Left lung (tissue), 10 donors: ENCODE measurements around the gene TFAP2B. TPM values are rescaled to one million over a fixed set of nuclear protein-coding genes. Genes with fewer than 3 reads are reported as not detected.

ENCODE experiments used
- ATAC-seq: fragments of 200-7000 bp; cut with Tn5 transposase; one replicate; pipeline ENCODE4 v1.9.1; 2020; ENCODE audit warnings: moderate library complexity
- DNase-seq, 4 donors: peaks; one replicate each; pipeline ENCODE4 v3.0.0-alpha.2; 2013 to 2020
- H3K27ac ChIP-seq, 2 donors: fragments of 200-600 bp; sonication (generic) in 1 of 2; one replicate each; pipeline versions ENCODE4 v1.5.0 to v1.8.0; 2020 to 2021
- H3K27me3 ChIP-seq, 2 donors: fragments of 200-600 bp; sonication (generic) in 1 of 2; one replicate each; pipeline versions ENCODE4 v1.5.0 to v1.8.0; 2020 to 2021
- H3K36me3 ChIP-seq, 2 donors: fragments of 200-600 bp; sonication (generic) in 1 of 2; one replicate each; pipeline versions ENCODE4 v1.5.0 to v1.8.0; 2020 to 2021
- H3K4me1 ChIP-seq, 2 donors: fragments of 200-600 bp; one replicate each; pipeline ENCODE4 v1.8.0; 2021
- H3K4me3 ChIP-seq, 2 donors: fragments of 200-600 bp; sonication (generic) in 1 of 2; one replicate each; pipeline versions ENCODE4 v1.5.0 to v1.8.0; 2020 to 2021; ENCODE audit warnings: mild to moderate bottlenecking in 1 of 2
- H3K9me3 ChIP-seq, 2 donors: fragments of 200-600 bp; sonication (generic) in 1 of 2; one replicate each; pipeline versions ENCODE4 v1.5.0 to v1.8.0; 2020 to 2021
- intact Hi-C, 2 donors: fragments of 100-400 bp; cut with DNase I; formaldehyde crosslinking; loops; one replicate each; pipeline versions ENCODE4 v1.11.2 to v1.14.2; 2022
- polyA plus RNA-seq, 6 donors: library from polyadenylated mRNA; unstranded; fragments of 120-200 nt; gene quantifications; one replicate each; pipeline ENCODE4 v1.2.1, GENCODE V29; 2013; ENCODE audit not compliant: insufficient read length in 6 of 6
- total RNA-seq, 2 donors: library from RNA; stranded (reverse); fragmentation: NEBNext Ultra II Directional; extraction: Animal tissue kit (Norgen Biotek cat#: 25700); gene quantifications; one replicate each; pipeline ENCODE4 v1.2.1, GENCODE V29; 2021
- TF ChIP-seq, protein P1 (sequence below), 2 donors: fragments of 200-600 bp; sonication (generic) in 1 of 2; IDR thresholded peaks; one replicate each; pipeline versions ENCODE4 v1.5.0 to v1.8.0; 2021; ENCODE audit warnings: antibody characterized with exemption in 2 of 2
- donor health status: DM: no; HTN: yes; CAD: no.
- donor health status: DM: no; HTN: no; CAD: no.

Gene TFAP2B
- total and polyA plus RNA-seq, 8 donors = 0.04 to 0.82 (median 0.08) TPM; not detected in 4

DNA sequence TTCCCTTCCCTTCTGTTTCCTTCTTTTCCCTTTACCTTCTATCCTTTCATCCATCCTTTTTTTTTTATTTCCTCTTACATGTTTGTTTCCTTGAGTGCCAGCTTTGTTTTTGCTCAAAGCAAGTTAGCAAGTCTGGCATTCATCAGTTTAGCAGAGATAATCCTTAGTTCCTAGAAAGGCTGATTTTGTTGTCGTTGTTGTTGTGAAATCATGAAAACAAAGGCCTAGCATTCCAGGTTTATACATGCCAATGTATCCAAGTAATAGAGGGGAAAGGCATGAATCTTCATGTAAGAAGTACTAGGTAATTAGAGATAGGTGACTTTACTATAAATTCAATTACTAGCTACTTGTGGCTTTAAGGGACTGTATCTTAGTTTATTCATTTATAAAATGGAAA is 45.9 kb downstream of the TFAP2B start:
- no peak for ATAC-seq
- intact Hi-C loops = no loop called here
- H3K9me3 ChIP-seq = no peaks in the 10 kb centered on the region
- TF ChIP-seq, protein P1, sequence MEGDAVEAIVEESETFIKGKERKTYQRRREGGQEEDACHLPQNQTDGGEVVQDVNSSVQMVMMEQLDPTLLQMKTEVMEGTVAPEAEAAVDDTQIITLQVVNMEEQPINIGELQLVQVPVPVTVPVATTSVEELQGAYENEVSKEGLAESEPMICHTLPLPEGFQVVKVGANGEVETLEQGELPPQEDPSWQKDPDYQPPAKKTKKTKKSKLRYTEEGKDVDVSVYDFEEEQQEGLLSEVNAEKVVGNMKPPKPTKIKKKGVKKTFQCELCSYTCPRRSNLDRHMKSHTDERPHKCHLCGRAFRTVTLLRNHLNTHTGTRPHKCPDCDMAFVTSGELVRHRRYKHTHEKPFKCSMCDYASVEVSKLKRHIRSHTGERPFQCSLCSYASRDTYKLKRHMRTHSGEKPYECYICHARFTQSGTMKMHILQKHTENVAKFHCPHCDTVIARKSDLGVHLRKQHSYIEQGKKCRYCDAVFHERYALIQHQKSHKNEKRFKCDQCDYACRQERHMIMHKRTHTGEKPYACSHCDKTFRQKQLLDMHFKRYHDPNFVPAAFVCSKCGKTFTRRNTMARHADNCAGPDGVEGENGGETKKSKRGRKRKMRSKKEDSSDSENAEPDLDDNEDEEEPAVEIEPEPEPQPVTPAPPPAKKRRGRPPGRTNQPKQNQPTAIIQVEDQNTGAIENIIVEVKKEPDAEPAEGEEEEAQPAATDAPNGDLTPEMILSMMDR (IDR thresholded peaks at IDR 0.05) = no peak
- no peak overlapping the region for H3K27ac ChIP-seq
- no peaks in the 10 kb centered on the region for H3K4me1 ChIP-seq
- DNase-seq = no peak
- no peak overlapping the region for H3K4me3 ChIP-seq
- H3K36me3 ChIP-seq = no peaks in the 10 kb centered on the region
- no peaks in the 10 kb centered on the region for H3K27me3 ChIP-seq

DNA sequence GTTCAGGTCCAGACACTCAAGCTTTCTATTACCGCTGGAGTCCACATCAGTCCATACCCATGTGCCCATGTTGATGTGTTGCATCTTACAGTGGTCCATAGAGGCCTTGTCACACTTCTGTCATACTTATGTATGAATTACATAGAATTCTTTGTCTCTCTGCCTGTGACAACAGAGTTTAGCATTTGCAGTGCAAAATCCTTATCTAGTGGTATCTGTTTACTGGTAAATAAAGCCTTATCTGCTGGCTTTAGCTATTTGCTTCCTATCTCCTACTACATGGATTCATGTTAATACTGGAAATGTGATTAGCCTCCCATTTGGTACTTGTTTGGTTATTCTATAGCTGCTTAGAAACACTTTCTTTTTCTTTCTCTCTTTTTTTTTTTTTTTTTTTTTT is 49.8 kb downstream of the TFAP2B start:
- no peaks in the 10 kb centered on the region for H3K36me3 ChIP-seq
- DNase-seq (no peak), ATAC-seq (no peak)
- intact Hi-C loops = no loop called here
- H3K4me1 ChIP-seq = no peaks in the 10 kb centered on the region
- no peaks in the 10 kb centered on the region for H3K9me3 ChIP-seq
- TF ChIP-seq, protein P1 (IDR thresholded peaks at IDR 0.05) = no peak
- H3K27ac ChIP-seq = no peak overlapping the region
- H3K4me3 ChIP-seq = no peak overlapping the region
- H3K27me3 ChIP-seq = no peaks in the 10 kb centered on the region

DNA sequence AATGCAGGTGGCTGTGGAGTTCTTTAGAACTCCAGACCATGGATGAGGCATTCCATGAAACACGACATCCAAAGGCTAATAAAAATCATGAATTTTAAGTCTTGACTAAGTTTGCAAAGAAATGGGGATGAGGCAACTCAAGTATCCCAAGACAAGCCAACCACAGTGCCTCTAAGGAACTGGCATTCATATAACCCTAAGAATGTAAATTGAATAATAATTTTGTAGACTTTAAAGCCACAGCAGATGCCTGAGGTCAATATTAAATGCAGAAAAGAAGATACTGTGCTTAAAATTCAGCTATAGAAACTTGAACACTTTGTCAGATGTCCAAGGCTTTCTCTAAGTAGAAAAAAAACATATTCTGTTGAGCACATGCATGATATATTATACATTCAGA is 54.5 kb downstream of the TFAP2B start:
- Histone ChIP-seq H3K27me3 (no peaks in the 10 kb centered on the region), H3K4me3 (no peak overlapping the region), H3K4me1 (no peaks in the 10 kb centered on the region), H3K27ac (no peak overlapping the region), H3K9me3 (no peaks in the 10 kb centered on the region), H3K36me3 (no peaks in the 10 kb centered on the region)
- intact Hi-C loops = no loop called here
- no peak for ATAC-seq
- no peak for DNase-seq
- TF ChIP-seq, protein P1 (IDR thresholded peaks at IDR 0.05) = no peak

DNA sequence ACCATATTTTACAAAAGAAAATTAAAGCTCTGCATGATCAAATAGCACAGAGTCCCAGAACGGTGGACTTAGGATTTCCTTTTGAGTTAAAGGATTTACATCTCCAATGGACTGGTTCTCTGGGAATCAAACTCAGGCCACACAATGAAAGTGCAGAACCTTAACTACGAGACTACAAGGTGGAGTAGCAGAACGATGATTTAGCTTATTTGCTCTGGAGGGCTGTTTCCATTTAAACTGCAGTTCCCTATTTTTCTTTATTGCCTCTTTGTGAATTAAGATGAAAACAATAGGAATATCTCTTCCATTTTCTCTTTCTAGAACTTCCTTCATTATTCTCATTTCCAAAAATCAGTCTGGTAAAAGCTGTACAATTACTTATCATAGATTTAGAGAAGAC is 65.7 kb downstream of the TFAP2B start:
- intact Hi-C loops = no loop called here
- ATAC-seq (no peak), DNase-seq (no peak)
- no peaks in the 10 kb centered on the region for H3K27me3 ChIP-seq
- H3K27ac ChIP-seq = no peak overlapping the region
- H3K36me3 ChIP-seq = no peaks in the 10 kb centered on the region
- no peaks in the 10 kb centered on the region for H3K4me1 ChIP-seq
- TF ChIP-seq, protein P1 (IDR thresholded peaks at IDR 0.05) = no peak
- H3K4me3 ChIP-seq = no peak overlapping the region
- H3K9me3 ChIP-seq = no peaks in the 10 kb centered on the region

DNA sequence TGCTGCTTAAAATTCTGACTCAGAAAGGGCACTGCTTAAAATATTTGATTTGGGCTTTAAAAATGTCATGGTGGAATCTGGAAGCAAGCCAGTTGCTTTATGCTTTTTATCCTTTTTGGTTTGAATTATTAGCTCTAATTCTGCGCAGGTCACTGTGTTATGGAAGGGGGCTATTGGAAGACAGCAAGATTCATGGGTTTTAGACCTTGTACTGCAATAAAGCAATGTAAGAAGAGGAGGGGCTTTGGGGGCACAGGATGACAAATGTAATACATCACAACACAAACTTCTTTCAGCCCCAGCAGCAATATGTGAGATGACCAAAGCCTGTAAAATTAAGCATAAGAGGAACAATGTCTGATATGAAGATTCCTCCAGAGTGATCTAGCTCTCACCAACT is 68.4 kb downstream of the TFAP2B start:
- Histone ChIP-seq H3K4me3 (no peak overlapping the region), H3K9me3 (no peaks in the 10 kb centered on the region), H3K36me3 (no peaks in the 10 kb centered on the region), H3K27ac (no peak overlapping the region), H3K4me1 (no peaks in the 10 kb centered on the region), H3K27me3 (no peaks in the 10 kb centered on the region)
- intact Hi-C loops = no loop called here
- DNase-seq = no peak
- TF ChIP-seq, protein P1 (IDR thresholded peaks at IDR 0.05) = no peak
- ATAC-seq = no peak
